GDM1 (cell line): Measurements from ENCODE around the gene PRPSAP2.
"Not testable (repeated sequence)": the region's sequence is repeated elsewhere in the genome, so short reads cannot be mapped to it uniquely, and the experiment has no call there.

Experiments used
- DNase-seq: peaks from one replicate; lab custom pipeline; 2025; lab: John Stamatoyannopoulos, UW

The PRPSAP2 gene, protein sequence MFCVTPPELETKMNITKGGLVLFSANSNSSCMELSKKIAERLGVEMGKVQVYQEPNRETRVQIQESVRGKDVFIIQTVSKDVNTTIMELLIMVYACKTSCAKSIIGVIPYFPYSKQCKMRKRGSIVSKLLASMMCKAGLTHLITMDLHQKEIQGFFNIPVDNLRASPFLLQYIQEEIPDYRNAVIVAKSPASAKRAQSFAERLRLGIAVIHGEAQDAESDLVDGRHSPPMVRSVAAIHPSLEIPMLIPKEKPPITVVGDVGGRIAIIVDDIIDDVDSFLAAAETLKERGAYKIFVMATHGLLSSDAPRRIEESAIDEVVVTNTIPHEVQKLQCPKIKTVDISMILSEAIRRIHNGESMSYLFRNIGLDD

DNA sequence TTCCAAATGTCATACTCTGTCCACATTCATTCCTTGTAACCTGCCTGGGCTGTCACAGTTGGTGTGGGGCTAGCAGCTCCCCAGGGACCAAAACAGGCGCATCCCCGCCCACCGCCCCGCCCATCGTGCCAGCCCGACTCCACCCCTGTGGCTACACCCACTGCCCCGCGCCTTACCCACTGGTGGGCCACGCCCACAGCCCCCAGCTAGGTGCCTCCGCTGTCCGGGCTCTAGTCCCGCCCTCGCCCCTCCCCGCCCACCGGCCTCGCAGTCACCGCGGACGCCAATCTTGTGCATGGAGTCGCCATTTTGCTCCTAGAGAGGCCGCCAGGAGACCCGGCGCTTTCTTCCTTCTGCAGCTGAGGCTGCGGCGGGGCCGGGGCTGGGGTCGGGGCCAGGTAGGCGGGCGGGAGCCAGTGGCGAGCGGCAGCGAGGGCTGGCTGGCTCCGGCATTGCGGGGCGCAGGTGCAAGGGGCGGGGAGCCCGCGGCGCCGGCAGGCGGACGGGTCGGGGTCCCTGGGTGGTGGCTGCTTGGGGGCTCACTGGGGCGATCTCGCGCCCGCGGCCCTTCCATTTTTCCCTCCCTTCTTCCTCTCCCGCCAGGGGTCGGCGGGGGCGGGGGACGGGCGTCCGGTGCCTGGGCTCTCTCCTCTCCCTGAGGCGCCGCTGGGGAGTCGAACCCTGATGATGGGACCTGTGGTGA lies at the start of gene PRPSAP2:
PRPSAP2 (plus strand) TSS at position 268 of the 703 bp plus-strand sequence. CDS start 7,703 bp downstream, outside the sequence.
- DNase-seq: peak; percentile 89

DNA sequence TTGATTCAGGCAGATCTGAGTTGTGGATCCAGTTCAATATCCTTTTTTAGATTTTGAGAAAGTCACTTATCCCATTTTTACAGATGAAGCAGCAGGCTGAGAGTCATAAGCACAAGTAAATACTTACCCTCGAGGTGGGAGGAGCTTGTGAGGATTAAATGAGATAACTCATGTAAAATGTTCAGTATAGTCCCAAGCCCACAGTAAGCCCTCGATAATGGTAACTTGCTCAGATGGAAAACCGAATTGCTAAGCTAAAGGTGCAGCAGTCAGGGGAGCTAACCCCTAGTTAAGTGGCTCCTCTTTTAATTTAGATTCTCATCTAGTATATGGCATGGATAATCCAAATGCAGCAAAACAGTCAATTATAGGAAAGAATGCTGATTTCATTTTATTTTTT lies 42.0 kb upstream of the PRPSAP2 start:
- DNase-seq: not testable (repeated sequence)

DNA sequence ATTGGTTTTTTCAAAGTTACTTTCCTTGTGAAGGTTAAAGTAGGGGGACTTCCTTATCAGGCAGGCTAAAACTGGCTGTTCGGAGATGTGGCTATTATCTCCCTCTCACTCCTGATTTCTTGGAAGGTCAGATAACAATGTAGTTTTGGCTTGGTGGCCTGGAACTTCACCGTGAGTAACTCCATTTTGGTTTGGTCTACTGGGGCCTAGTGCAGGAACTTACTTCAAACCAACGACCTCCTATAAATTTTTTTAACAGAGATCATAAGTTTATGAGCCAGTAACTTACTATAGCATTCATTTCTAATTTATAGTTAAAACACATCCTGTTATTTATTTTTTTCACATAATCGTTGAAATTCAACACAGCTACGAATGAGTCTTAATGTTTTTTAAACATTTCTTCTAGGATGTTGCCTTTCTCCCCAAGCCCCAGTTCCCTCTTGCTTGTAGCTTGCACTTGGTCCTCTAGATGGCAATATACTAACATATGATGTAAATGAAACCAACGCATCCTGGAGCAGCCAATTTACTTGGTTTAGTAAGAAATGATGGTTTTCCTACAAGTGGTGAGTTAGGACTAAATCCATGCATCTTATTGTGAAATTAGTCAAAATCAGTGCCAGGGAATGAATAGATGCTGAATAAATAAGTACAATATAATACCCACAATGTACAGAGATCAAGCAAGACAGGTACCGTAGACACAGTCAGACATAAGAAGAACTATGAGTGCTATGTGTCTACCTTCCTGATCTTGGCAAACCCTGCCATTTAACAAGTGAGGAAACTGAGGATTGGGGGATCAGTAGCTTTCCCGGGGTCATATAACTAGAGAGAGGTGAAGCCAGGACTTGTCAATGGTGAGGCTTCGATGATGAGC lies 41.2 kb upstream of the PRPSAP2 start:
- peak; percentile 32 for DNase-seq

DNA sequence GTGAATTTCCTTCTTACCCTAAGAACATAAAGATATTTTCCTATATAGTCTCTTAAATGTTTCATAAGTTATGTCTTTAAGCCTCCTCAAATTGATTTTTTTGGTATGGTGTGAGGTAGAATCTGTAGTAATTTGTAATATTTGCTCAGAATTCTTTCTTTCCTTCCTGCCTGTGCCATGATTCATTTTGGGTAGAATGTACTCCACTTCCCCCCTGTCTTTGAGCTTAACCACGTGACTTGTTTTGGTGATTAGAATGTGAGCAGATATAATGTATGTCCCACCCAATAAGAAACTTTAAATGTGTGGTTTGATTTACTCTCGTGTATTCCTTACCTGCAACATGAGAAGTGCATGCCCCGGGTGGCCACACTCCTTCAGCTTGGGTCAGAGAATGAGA lies 36.5 kb upstream of the PRPSAP2 start:
- DNase-seq: not testable (repeated sequence)

DNA sequence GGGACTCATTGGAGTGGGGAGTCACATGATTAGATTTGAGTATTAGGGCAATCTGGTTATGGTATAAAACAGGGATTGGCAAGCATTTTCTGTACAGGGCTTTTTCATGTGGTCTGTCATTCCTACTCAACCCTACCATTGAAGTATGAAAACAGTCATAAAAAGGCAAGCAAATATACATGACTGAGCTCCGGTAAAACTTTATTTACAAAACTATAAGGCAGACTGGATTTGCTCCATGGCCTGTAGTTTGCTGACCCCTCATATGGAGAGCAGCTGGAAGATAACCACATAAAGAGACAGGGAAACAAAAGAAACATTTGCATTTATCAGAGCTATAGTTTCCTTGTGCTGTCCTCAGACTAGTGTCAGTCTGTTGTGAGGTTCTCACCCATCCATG lies 30.3 kb upstream of the PRPSAP2 start:
- DNase-seq: not testable (repeated sequence)

DNA sequence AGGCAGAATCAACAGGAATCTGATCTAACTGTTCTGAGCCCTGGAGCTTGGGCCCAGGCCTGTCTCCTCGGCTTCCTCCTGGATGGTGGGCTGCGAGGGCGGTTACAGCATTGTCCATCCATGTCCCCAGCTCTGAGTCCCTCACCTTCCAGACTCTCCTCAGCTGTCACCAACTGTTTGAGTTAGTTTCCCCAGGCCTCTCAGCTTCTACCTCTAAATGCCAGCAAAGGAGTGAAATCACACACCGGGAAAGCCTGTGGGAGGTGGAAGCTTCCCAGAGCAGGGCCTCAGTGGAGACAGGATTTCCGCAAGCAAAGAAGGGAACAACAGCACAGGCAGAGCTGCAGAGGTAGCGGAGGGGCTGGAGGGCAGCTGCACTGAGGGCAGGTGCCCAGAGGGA lies 9.4 kb upstream of the PRPSAP2 start:
- no peak for DNase-seq

DNA sequence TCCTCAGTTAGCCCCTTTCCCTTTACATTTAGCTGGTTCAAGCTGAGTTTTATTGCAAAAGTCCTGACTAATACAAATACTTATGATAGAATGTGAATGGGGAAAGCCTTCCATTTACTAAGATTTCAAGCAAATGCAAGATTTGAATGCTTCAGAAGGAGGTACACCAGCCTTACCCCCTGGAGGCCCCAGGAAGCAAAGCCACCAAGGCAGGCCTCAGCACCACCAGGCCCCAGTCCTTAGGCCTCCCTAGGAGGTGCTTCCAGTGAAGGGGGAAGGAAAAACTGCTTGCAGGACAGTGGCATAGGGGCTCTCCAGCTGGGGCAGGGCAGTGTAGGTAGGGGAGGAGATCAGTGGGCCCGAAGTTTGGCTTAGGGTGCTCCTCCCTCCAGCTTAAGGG lies 7.3 kb upstream of the PRPSAP2 start:
- no peak for DNase-seq

DNA sequence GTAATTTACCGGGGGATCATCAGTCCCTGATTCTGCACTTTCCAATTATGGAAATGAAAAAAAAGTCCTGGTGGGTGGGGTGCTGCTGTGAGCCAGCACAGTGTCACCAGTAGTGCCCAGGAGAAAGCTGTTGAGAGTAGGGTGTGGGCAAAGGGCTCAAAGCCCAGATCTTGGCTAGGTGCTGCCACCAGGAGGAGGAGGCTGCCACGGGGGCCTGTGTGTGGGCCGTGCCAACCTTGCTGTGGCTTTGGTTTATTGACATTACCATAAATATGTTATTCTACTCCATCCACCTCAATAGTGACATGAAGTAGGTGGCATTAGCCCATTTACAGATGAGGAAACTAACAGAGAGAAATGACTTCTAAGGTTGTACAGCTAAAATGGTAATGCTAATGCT lies 6.7 kb upstream of the PRPSAP2 start:
- DNase-seq: no peak

DNA sequence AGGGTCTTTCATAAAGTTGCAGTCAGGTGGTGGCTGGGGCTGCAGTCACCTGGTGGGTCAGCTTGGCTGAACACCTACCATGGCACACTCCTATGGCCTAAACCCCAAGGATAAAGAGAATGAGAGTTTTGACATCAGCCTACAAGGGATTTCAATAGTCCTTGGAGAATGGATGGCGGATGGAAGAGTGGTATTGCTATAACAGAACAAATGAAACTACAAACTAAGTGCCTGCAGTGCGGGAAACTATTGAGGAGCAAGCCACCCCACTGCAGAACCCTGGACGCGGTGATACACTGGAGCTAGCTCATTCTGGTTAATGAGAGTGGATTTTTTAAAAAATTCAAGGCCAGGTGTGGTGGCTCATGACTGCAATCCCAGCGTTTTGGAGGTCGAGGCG lies 3.0 kb upstream of the PRPSAP2 start:
- no peak for DNase-seq

DNA sequence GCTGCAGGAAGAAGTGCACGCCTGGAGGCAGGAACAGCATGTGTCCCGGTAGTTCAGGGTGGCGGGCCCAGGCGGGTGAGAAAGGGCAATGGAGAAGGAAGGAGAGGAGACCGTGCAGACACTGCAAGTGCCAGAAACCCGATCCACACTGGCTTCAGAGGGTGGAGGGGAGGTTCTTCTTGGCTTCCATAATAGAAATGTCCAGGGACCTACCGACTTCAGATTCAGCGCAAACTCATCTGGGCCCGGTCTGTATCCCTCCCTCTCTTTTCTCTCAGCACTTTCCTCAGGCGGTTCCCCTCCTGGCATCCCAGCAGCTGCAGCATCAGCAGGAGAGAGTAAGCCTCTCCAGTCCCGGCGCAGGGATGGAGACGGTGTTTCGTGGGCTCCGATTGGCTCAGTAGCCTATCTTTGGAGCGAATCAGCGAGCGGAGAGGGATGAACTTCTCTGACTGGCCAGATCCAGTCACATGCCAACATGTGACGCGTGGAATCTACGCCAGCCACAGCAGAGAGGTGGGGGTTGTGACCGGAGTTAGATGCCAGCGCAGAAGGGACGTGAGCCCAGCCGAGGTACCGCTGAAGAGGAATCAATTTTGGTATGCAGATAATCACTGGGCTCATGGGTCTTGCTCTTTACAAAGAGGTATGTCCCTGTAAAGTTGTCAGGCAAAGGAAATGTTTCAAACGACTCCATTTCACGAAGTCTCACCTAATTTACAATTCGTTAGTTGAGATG lies 1.9 kb upstream of the PRPSAP2 start:
- peak; percentile 91 for DNase-seq

DNA sequence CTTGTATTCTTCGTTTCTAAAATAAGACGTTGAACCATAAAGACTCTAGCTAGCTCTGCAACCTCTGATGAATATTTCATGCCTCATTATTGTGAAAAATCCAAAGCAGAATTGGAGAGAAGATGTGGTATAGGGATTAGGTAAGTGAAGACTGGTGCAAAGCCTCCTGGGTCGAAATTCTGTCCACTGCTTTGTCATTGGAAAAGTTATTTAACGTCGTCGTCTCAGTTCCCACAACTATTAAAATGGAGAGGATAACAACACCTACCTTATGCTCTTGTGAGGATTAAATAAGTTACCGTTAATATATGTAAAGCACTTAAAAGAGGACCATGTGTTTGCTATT lies 1.4 kb upstream of the PRPSAP2 start:
- DNase-seq: no peak

DNA sequence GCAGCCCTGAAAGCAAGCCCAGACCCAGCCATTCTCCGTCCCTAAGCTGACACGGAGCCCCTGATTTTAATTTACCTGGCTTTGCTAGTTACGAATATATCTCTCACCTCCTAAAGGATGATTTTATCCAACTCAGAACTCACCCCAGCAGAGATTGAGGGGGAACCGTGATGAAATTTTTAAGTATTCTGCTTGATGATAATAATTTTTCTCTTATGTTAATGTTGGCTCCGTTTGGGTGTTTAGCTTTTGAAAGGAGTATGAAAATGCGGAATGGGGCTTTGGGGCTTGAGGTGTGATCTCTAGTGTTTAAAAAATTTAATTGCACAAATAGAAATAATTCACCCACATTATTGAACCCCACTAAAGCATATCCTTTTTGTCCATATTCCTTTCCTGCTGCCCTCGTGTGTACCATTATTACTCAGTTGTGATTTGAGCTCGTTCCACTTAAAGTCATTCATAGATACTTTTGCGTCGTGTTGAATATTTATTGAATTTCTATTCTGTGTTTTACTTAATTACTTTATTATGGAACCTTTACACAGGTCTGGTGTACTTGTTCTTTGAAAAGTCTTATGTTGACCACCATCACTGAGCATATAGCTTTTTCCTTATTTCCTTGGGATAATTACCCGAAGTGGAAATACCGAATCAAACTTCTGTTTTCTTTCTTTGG lies 775 bp downstream of the PRPSAP2 start:
- DNase-seq: no peak

DNA sequence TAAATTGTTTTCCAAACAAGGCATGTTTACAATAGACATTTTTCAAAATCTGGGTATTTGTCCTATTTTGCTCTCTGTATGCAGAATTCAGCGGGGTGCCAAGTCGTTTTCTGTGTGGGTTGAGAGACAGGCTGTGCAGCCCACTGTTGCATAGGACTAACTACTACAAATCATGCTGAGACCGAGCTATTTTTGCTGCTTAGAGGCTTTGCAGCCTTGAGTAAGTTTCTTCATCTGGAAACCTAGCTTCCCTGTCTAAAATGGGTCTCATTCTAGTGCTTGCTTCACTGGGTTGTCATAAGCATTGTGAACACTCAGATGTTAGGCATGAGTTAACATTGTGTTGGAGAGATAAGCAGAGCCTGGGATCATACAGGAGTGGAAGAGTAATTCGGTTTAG lies 1.3 kb downstream of the PRPSAP2 start:
- no peak for DNase-seq

DNA sequence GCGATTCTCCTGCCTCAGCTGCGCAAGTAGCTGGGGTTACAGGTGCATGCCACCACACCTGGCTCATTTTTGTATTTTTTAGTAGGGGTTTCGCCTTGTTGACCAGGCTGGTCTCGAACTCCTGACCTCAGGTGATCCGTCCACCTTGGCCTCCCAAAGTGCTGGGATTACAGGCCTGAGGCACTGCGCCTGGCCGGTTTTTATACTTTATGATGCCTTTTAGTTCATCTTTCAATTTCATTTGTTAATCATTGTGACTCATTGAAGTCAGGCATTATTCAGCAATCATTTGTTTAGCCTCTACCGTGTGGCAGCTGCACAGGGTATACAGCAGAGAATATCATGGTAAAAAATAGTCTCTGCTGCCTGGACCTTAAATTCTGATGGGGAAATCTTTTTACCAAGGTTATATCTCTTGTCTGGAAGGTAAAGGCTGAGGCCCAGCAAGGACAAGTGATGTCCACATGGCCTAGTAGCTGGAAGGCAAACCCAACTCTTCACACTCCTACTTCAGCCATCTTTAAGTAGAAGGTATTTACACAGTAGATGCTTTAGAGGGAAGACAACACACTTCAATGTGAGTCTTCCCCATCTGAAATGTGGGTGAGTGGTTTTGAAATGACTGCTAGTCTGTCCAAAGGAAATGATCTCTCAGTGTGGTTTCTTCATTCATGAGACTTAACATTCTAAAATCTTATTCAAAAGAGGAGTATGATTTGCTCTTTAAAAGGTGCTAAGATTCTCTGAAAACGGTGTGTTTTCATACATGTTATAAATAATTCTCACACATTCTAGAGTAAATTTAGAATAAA lies 2.4 kb downstream of the PRPSAP2 start:
- no peak for DNase-seq

DNA sequence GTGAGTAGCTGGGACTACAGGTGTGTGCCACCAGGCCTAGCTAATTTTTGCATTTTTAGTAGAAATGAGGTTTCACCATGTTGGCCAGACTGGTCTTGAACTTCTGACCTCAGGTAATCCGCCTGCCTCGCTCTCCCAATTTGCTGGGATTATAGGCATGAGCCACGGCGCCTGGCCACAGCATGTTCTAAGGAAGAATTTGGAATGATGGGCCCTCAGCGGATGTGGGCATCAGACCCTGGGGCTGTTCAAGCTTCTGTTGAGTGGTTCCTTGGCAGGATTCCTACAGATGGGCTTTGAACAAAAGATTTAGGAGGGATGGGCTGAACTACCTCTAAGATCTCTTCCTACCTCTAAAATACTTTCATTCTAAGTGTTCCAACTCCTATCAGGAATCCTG lies 4.1 kb downstream of the PRPSAP2 start:
- DNase-seq: no peak

DNA sequence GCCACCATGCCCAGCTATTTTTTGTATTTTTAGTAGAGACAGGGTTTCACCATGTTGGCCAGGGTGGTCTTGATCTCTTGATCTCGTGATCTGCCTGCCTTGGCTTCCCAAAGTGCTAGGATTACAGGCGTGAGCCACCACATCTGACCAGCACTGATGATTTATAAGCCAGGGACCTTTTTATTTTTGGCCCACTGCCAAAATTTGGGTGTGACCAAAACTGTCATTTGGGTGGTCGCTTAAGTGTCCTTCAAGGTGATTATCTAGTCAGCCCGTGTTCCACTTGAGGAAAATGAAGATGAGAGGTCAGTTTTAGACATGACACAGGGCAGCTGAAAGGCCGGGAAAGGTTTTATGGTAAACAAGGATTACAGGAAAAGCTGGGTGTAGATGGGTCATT lies 7.1 kb downstream of the PRPSAP2 start:
- DNase-seq: not testable (repeated sequence)

DNA sequence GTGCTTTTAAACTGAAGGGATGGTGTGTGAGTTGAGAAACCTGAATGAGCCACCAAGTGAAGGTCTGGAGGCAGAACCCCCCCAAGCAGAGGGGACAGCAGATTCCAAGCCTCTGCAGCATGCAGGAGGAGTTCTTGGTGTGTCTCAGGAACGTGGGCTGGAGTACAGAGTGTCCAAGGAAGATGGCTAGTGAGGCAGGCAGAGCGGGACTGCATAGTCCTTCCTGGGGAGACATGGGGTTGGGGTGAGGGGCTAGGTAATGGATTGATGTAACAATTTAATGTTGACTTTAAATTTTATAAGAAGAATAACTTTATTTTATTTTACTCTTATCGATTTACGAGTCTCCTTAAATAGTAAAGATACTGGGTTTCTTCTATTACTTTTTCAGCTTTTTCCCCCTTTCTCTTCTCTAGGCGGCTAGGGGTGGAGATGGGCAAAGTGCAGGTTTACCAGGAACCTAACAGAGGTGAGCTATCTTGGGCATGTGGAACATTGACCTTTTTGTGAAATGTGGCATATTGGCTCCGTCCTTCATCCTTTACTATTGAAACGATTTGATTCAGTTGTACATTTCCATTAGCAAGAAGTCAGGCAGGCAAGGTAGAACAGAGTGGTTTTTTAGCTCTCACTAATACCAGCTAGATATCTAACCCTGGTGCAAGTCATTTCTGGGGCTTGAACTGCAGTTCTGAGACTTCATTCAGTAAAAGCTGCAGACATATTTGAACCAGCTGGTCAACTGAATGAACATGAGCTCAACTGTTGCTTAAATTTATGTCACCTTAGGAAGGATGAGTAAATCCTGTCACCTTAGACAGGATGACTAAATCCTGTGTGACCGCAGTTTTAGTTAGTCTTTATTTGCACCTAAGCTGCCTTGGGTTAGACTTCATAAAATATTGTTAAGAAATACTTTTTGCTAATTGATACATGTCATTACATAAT lies 9.2 kb downstream of the PRPSAP2 start:
- no peak for DNase-seq

DNA sequence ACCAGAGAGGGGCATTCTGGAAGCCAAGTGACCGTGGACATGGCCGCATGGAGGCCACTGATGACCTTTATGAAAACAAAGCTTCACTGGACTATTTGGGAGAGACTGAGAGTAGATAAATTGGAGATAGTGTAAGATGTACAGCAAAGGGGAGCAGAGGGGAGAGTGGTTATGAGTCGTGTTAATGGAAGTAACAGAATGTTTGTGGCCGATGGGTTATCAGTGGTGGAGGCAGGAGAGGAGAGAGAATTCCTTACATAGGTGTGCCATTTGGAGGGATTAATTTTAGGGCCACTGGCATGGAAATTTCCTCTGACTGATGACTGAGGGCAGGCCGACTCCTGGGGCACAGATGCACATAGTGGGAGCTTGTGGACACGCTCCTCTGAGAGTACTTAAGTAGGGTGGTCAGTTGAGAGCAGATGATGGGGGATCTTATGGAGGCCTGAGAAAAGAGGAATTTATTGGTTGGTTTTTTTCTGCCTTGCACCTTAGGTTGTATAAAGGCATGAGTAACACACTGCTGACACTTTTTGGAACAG lies 19.2 kb downstream of the PRPSAP2 start:
- DNase-seq: no peak

DNA sequence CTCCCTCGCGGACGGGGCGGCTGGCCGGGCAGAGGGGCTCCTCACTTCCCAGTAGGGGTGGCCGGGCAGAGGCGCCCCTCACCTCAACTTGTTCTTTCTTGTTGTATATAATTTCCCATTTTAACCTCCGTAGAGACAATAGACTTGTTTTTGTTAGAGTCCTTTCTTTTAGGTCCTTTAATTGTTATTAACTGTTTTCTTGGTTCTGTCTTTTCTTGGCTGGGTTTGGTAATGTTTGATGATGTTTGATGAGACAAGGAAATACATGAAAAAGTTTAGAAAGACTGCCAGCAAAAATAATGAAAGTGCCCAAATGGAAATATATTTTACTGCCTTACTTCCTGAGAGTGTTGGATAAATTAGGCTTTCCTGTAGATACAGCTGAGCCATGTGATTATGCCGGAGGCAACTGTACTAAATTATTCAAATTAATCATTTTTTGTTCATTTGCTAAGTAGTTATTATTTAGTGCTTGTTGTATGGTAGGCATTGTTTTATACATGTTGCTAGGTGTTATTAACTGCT lies 30.9 kb downstream of the PRPSAP2 start:
- no peak for DNase-seq
